GM19023 (cell line): ENCODE measurements around the gene DENND1B.
"Not testable (repeated sequence)": the region's sequence is repeated elsewhere in the genome, so short reads cannot be mapped to it uniquely, and the experiment has no call there.

ENCODE experiments used
- ATAC-seq: cut with Tn5 transposase; IDR thresholded peaks from one replicate; pipeline ENCODE4 v1.9.1; 2021; ENCODE audit warnings: mild to moderate bottlenecking, moderate library complexity; ENCODE audit not compliant: unreplicated experiment

Gene DENND1B

GRCh38 chr1:197745911-197746310 lies 29.4 kb downstream of the DENND1B start:
- ATAC-seq, result no peak

- ATAC-seq, result no peak
Observed at GRCh38 chr1:197744979-197745378, 30.3 kb downstream of the DENND1B start.

- ATAC-seq, result no peak
Observed at GRCh38 chr1:197743578-197743977, 31.7 kb downstream of the DENND1B start.

- no peak for ATAC-seq
Observed at GRCh38 chr1:197740992-197741391, 34.3 kb downstream of the DENND1B start.

- ATAC-seq, result no peak
Observed at GRCh38 chr1:197738927-197739326, 36.4 kb downstream of the DENND1B start.

GRCh38 chr1:197737916-197738315 lies 37.4 kb downstream of the DENND1B start:
- ATAC-seq, result no peak

- ATAC-seq, result no peak
Observed at GRCh38 chr1:197736685-197737084, 38.6 kb downstream of the DENND1B start.

- no peak for ATAC-seq
Observed at GRCh38 chr1:197735461-197735860, 39.8 kb downstream of the DENND1B start.

- ATAC-seq, result no peak
Observed at GRCh38 chr1:197733324-197733723, 42.0 kb downstream of the DENND1B start.

- no peak for ATAC-seq
Observed at GRCh38 chr1:197732187-197732586, 43.1 kb downstream of the DENND1B start.

- ATAC-seq, result no peak
Observed at GRCh38 chr1:197731449-197731848, 43.8 kb downstream of the DENND1B start.

- no peak for ATAC-seq
Observed at GRCh38 chr1:197725976-197726375, 49.3 kb downstream of the DENND1B start.

GRCh38 chr1:197725044-197725443 lies 50.2 kb downstream of the DENND1B start:
- no peak for ATAC-seq

GRCh38 chr1:197715806-197716205 lies 59.5 kb downstream of the DENND1B start:
- ATAC-seq, result no peak

GRCh38 chr1:197706601-197707000 lies 68.7 kb downstream of the DENND1B start:
- ATAC-seq, result no peak

GRCh38 chr1:197705941-197706340 lies 69.3 kb downstream of the DENND1B start:
- ATAC-seq, result no peak

GRCh38 chr1:197700688-197701087 lies 74.6 kb downstream of the DENND1B start:
- not testable (repeated sequence) for ATAC-seq

GRCh38 chr1:197696372-197696771 lies 78.9 kb downstream of the DENND1B start:
- ATAC-seq, result no peak

GRCh38 chr1:197695961-197696360 lies 79.3 kb downstream of the DENND1B start:
- no peak for ATAC-seq

- ATAC-seq, result no peak
Observed at GRCh38 chr1:197692965-197693364, 82.3 kb downstream of the DENND1B start.

- ATAC-seq, result no peak
Observed at GRCh38 chr1:197691816-197692215, 83.5 kb downstream of the DENND1B start.

- ATAC-seq, result no peak
Observed at GRCh38 chr1:197690074-197690473, 85.2 kb downstream of the DENND1B start.

- ATAC-seq, result no peak
Observed at GRCh38 chr1:197688233-197688632, 87.0 kb downstream of the DENND1B start.
